OCI-LY3 (cell line): Measurements from ENCODE around the gene SH2B3.
A peak's percentile ranks its signal among the peaks of the same experiment; 100 is the strongest.

Experiments
- CTCF ChIP-seq: fragments of 200-600, 300-600 bp; sonication (generic); IDR thresholded peaks from 2 replicates; pipeline ENCODE4 v1.5.1; 2014; ENCODE audit warnings: antibody characterized with exemption, low read length, low read depth
- EZH2phosphoT487 ChIP-seq: fragments of 200-600 bp; shearing (Covaris generic); IDR thresholded peaks from 2 replicates; pipeline ENCODE4 v1.6.1; 2018; ENCODE audit warnings: antibody characterized with exemption, mixed run types, low read depth

- no peak for TF ChIP-seq CTCF
- TF ChIP-seq EZH2phosphoT487: 0 out of 2 replicates have a peak, but pooled peaks have one; percentile 56
Measured at GRCh38 chr12:111406474-111407376, 1.0 kb downstream of the SH2B3 start.
